HEK293T (cell line): Measurements from ENCODE around the gene SLCO1B3.

Source experiments
- ARNT ChIP-seq: fragments of 450-650 bp; IDR thresholded peaks from 2 replicates; pipeline ENCODE4 v1.6.1; 2017; ENCODE audit warnings: mild to moderate bottlenecking
- BHLHE40 ChIP-seq: fragments of 450-650 bp; IDR thresholded peaks from 2 replicates; pipeline ENCODE4 v1.6.1; 2016; ENCODE audit warnings: mild to moderate bottlenecking, moderate library complexity, borderline replicate concordance
- FOXA1 ChIP-seq: fragments of 450-650 bp; IDR thresholded peaks from 2 replicates; pipeline ENCODE4 v1.6.1; 2016; ENCODE audit warnings: mild to moderate bottlenecking
- FOXK2 ChIP-seq: fragments of 450-650 bp; IDR thresholded peaks from 2 replicates; pipeline ENCODE4 v1.6.1; 2016; ENCODE audit warnings: mild to moderate bottlenecking
- FOXM1 ChIP-seq: fragments of 450-650 bp; IDR thresholded peaks from 2 replicates; pipeline ENCODE4 v1.6.1; 2017; ENCODE audit warnings: mild to moderate bottlenecking, borderline replicate concordance
- HDGF ChIP-seq: fragments of 450-650 bp; IDR thresholded peaks from 2 replicates; pipeline ENCODE4 v1.6.1; 2017; ENCODE audit warnings: antibody characterized with exemption, borderline replicate concordance
- LEF1 ChIP-seq: fragments of 450-650 bp; IDR thresholded peaks from 2 replicates; pipeline ENCODE4 v1.6.1; 2017; ENCODE audit warnings: mild to moderate bottlenecking, borderline replicate concordance
- PKNOX1 ChIP-seq: fragments of 450-650 bp; IDR thresholded peaks from 2 replicates; pipeline ENCODE4 v1.6.1; 2016
- SP1 ChIP-seq: fragments of 450-650 bp; IDR thresholded peaks from 2 replicates; pipeline ENCODE4 v1.6.1; 2017
- TARDBP ChIP-seq: fragments of 450-650 bp; IDR thresholded peaks from 2 replicates; pipeline ENCODE4 v1.6.1; 2016

GRCh38 chr12:20805921-20806320, 4.6 kb upstream of the SLCO1B3 start:
- TF ChIP-seq PKNOX1 = no peak
- TF ChIP-seq BHLHE40 = no peak
- TF ChIP-seq FOXM1 = no peak
- TF ChIP-seq FOXA1 = no peak
- TF ChIP-seq SP1 = no peak
- no peak for TF ChIP-seq FOXK2
- no peak for TF ChIP-seq TARDBP
- no peak for TF ChIP-seq ARNT
- no peak for TF ChIP-seq HDGF
- no peak for TF ChIP-seq LEF1
